MM.1S (cell line): Measurements from ENCODE around the gene WTIP.

ENCODE experiments used
- EZH2phosphoT487 ChIP-seq: fragments of 300-600 bp; sonication (generic); IDR thresholded peaks from 2 replicates; pipeline ENCODE4 v1.6.1; 2018; ENCODE audit warnings: antibody characterized with exemption, low read length
- TF ChIP-seq, protein P1 (sequence below): fragments of 300-600 bp; sonication (generic); IDR thresholded peaks from 2 replicates; pipeline ENCODE4 v1.5.1; 2016; ENCODE audit warnings: antibody characterized with exemption, low read length, mixed read lengths

GRCh38 chr19:34480491-34480890 lies 1.1 kb upstream of the WTIP start:
- TF ChIP-seq, protein P1, sequence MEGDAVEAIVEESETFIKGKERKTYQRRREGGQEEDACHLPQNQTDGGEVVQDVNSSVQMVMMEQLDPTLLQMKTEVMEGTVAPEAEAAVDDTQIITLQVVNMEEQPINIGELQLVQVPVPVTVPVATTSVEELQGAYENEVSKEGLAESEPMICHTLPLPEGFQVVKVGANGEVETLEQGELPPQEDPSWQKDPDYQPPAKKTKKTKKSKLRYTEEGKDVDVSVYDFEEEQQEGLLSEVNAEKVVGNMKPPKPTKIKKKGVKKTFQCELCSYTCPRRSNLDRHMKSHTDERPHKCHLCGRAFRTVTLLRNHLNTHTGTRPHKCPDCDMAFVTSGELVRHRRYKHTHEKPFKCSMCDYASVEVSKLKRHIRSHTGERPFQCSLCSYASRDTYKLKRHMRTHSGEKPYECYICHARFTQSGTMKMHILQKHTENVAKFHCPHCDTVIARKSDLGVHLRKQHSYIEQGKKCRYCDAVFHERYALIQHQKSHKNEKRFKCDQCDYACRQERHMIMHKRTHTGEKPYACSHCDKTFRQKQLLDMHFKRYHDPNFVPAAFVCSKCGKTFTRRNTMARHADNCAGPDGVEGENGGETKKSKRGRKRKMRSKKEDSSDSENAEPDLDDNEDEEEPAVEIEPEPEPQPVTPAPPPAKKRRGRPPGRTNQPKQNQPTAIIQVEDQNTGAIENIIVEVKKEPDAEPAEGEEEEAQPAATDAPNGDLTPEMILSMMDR, result no peak
- TF ChIP-seq EZH2phosphoT487, result no peak
